ENCODE measurements around the gene GLI3.

The GLI3 gene

GRCh38 chr7:42021631-42022030 is 215.4 kb downstream of the GLI3 start:
- no peaks in the 10 kb centered on the region for H3K36me3 ChIP-seq (ENCODE audit: control insufficient read depth in 2 of 2, insufficient read depth in 2 of 2, low read length in 2 of 2)
- H3K4me3 ChIP-seq (ENCODE audit: low read length in 2 of 2) = no peak overlapping the region
- H3K4me1 ChIP-seq (ENCODE audit: control insufficient read depth in 2 of 2, insufficient read depth in 2 of 2, low read length in 2 of 2) = no peaks in the 10 kb centered on the region
- no peaks in the 10 kb centered on the region for H3K9me3 ChIP-seq (ENCODE audit: control insufficient read depth in 2 of 2, low read length in 2 of 2)
- no peak overlapping the region for H3K27ac ChIP-seq (ENCODE audit: low read depth in 2 of 2, low read length in 2 of 2)
- H3K9ac ChIP-seq (ENCODE audit: low read depth in 1 of 2, low read length in 2 of 2) = no peak overlapping the region
- H3K27me3 ChIP-seq (ENCODE audit: control insufficient read depth in 2 of 2, insufficient read depth in 2 of 2, low read length in 2 of 2) = no peaks in the 10 kb centered on the region

GRCh38 chr7:42020061-42020460 is 216.9 kb downstream of the GLI3 start:
- Histone ChIP-seq H3K27ac (ENCODE audit: low read depth in 2 of 2, low read length in 2 of 2) (no peak overlapping the region), H3K36me3 (ENCODE audit: control insufficient read depth in 2 of 2, insufficient read depth in 2 of 2, low read length in 2 of 2) (no peaks in the 10 kb centered on the region), H3K4me1 (ENCODE audit: control insufficient read depth in 2 of 2, insufficient read depth in 2 of 2, low read length in 2 of 2) (no peaks in the 10 kb centered on the region), H3K9me3 (ENCODE audit: control insufficient read depth in 2 of 2, low read length in 2 of 2) (no peaks in the 10 kb centered on the region), H3K4me3 (ENCODE audit: low read length in 2 of 2) (no peak overlapping the region), H3K27me3 (ENCODE audit: control insufficient read depth in 2 of 2, insufficient read depth in 2 of 2, low read length in 2 of 2) (no peaks in the 10 kb centered on the region), H3K9ac (ENCODE audit: low read depth in 1 of 2, low read length in 2 of 2) (no peak overlapping the region)

GRCh38 chr7:42017349-42017986 is 219.5 kb downstream of the GLI3 start:
- H3K4me3 ChIP-seq (ENCODE audit: low read length in 2 of 2) = no peak overlapping the region
- peaks cover 0 to 7% of the 10 kb centered on the region in 2 donors for H3K9me3 ChIP-seq (ENCODE audit: control insufficient read depth in 2 of 2, low read length in 2 of 2)
- no peaks in the 10 kb centered on the region for H3K4me1 ChIP-seq (ENCODE audit: control insufficient read depth in 2 of 2, insufficient read depth in 2 of 2, low read length in 2 of 2)
- no peaks in the 10 kb centered on the region for H3K27me3 ChIP-seq (ENCODE audit: control insufficient read depth in 2 of 2, insufficient read depth in 2 of 2, low read length in 2 of 2)
- no peak overlapping the region for H3K9ac ChIP-seq (ENCODE audit: low read depth in 1 of 2, low read length in 2 of 2)
- no peak overlapping the region for H3K27ac ChIP-seq (ENCODE audit: low read depth in 2 of 2, low read length in 2 of 2)
- H3K36me3 ChIP-seq (ENCODE audit: control insufficient read depth in 2 of 2, insufficient read depth in 2 of 2, low read length in 2 of 2) = no peaks in the 10 kb centered on the region

- H3K27ac ChIP-seq (ENCODE audit: low read depth in 2 of 2, low read length in 2 of 2) = no peak overlapping the region
- H3K4me3 ChIP-seq (ENCODE audit: low read length in 2 of 2) = no peak overlapping the region
- no peak overlapping the region for H3K9ac ChIP-seq (ENCODE audit: low read depth in 1 of 2, low read length in 2 of 2)
- no peaks in the 10 kb centered on the region for H3K27me3 ChIP-seq (ENCODE audit: control insufficient read depth in 2 of 2, insufficient read depth in 2 of 2, low read length in 2 of 2)
- H3K4me1 ChIP-seq (ENCODE audit: control insufficient read depth in 2 of 2, insufficient read depth in 2 of 2, low read length in 2 of 2) = no peaks in the 10 kb centered on the region
- no peaks in the 10 kb centered on the region for H3K36me3 ChIP-seq (ENCODE audit: control insufficient read depth in 2 of 2, insufficient read depth in 2 of 2, low read length in 2 of 2)
- H3K9me3 ChIP-seq (ENCODE audit: control insufficient read depth in 2 of 2, low read length in 2 of 2) = peaks cover 0 to 7% of the 10 kb centered on the region in 2 donors
Observed at GRCh38 chr7:42016517-42016916, 220.5 kb downstream of the GLI3 start.

GRCh38 chr7:42014625-42015618 is 222.1 kb downstream of the GLI3 start:
- Histone ChIP-seq H3K36me3 (ENCODE audit: control insufficient read depth in 2 of 2, insufficient read depth in 2 of 2, low read length in 2 of 2) (no peaks in the 10 kb centered on the region), H3K27ac (ENCODE audit: low read depth in 2 of 2, low read length in 2 of 2) (no peak overlapping the region), H3K27me3 (ENCODE audit: control insufficient read depth in 2 of 2, insufficient read depth in 2 of 2, low read length in 2 of 2) (no peaks in the 10 kb centered on the region), H3K4me3 (ENCODE audit: low read length in 2 of 2) (no peak overlapping the region), H3K9me3 (ENCODE audit: control insufficient read depth in 2 of 2, low read length in 2 of 2) (peaks cover 0 to 7% of the 10 kb centered on the region in 2 donors), H3K9ac (ENCODE audit: low read depth in 1 of 2, low read length in 2 of 2) (no peak overlapping the region), H3K4me1 (ENCODE audit: control insufficient read depth in 2 of 2, insufficient read depth in 2 of 2, low read length in 2 of 2) (no peaks in the 10 kb centered on the region)

- peaks cover 0 to 7% of the 10 kb centered on the region in 2 donors for H3K9me3 ChIP-seq (ENCODE audit: control insufficient read depth in 2 of 2, low read length in 2 of 2)
- H3K4me1 ChIP-seq (ENCODE audit: control insufficient read depth in 2 of 2, insufficient read depth in 2 of 2, low read length in 2 of 2) = no peaks in the 10 kb centered on the region
- H3K9ac ChIP-seq (ENCODE audit: low read depth in 1 of 2, low read length in 2 of 2) = no peak overlapping the region
- no peak overlapping the region for H3K27ac ChIP-seq (ENCODE audit: low read depth in 2 of 2, low read length in 2 of 2)
- no peaks in the 10 kb centered on the region for H3K27me3 ChIP-seq (ENCODE audit: control insufficient read depth in 2 of 2, insufficient read depth in 2 of 2, low read length in 2 of 2)
- no peak overlapping the region for H3K4me3 ChIP-seq (ENCODE audit: low read length in 2 of 2)
- no peaks in the 10 kb centered on the region for H3K36me3 ChIP-seq (ENCODE audit: control insufficient read depth in 2 of 2, insufficient read depth in 2 of 2, low read length in 2 of 2)
Observed at GRCh38 chr7:42012786-42013360, 224.1 kb downstream of the GLI3 start.

GRCh38 chr7:42012313-42012712 is 224.7 kb downstream of the GLI3 start:
- H3K9me3 ChIP-seq (ENCODE audit: control insufficient read depth in 2 of 2, low read length in 2 of 2) = peaks cover 0 to 7% of the 10 kb centered on the region in 2 donors
- no peaks in the 10 kb centered on the region for H3K36me3 ChIP-seq (ENCODE audit: control insufficient read depth in 2 of 2, insufficient read depth in 2 of 2, low read length in 2 of 2)
- H3K27ac ChIP-seq (ENCODE audit: low read depth in 2 of 2, low read length in 2 of 2) = no peak overlapping the region
- H3K4me3 ChIP-seq (ENCODE audit: low read length in 2 of 2) = no peak overlapping the region
- H3K9ac ChIP-seq (ENCODE audit: low read depth in 1 of 2, low read length in 2 of 2) = no peak overlapping the region
- no peaks in the 10 kb centered on the region for H3K4me1 ChIP-seq (ENCODE audit: control insufficient read depth in 2 of 2, insufficient read depth in 2 of 2, low read length in 2 of 2)
- H3K27me3 ChIP-seq (ENCODE audit: control insufficient read depth in 2 of 2, insufficient read depth in 2 of 2, low read length in 2 of 2) = no peaks in the 10 kb centered on the region

- no peak overlapping the region for H3K27ac ChIP-seq (ENCODE audit: low read depth in 2 of 2, low read length in 2 of 2)
- no peak overlapping the region for H3K4me3 ChIP-seq (ENCODE audit: low read length in 2 of 2)
- no peaks in the 10 kb centered on the region for H3K4me1 ChIP-seq (ENCODE audit: control insufficient read depth in 2 of 2, insufficient read depth in 2 of 2, low read length in 2 of 2)
- no peaks in the 10 kb centered on the region for H3K27me3 ChIP-seq (ENCODE audit: control insufficient read depth in 2 of 2, insufficient read depth in 2 of 2, low read length in 2 of 2)
- peaks cover 0 to 7% of the 10 kb centered on the region in 2 donors for H3K9me3 ChIP-seq (ENCODE audit: control insufficient read depth in 2 of 2, low read length in 2 of 2)
- no peak overlapping the region for H3K9ac ChIP-seq (ENCODE audit: low read depth in 1 of 2, low read length in 2 of 2)
- H3K36me3 ChIP-seq (ENCODE audit: control insufficient read depth in 2 of 2, insufficient read depth in 2 of 2, low read length in 2 of 2) = no peaks in the 10 kb centered on the region
Observed at GRCh38 chr7:42011846-42012245, 225.2 kb downstream of the GLI3 start.

- Histone ChIP-seq H3K4me3 (ENCODE audit: low read length in 2 of 2) (no peak overlapping the region), H3K36me3 (ENCODE audit: control insufficient read depth in 2 of 2, insufficient read depth in 2 of 2, low read length in 2 of 2) (no peaks in the 10 kb centered on the region), H3K27me3 (ENCODE audit: control insufficient read depth in 2 of 2, insufficient read depth in 2 of 2, low read length in 2 of 2) (no peaks in the 10 kb centered on the region), H3K4me1 (ENCODE audit: control insufficient read depth in 2 of 2, insufficient read depth in 2 of 2, low read length in 2 of 2) (no peaks in the 10 kb centered on the region), H3K9ac (ENCODE audit: low read depth in 1 of 2, low read length in 2 of 2) (no peak overlapping the region), H3K9me3 (ENCODE audit: control insufficient read depth in 2 of 2, low read length in 2 of 2) (peaks cover 0 to 7% of the 10 kb centered on the region in 2 donors), H3K27ac (ENCODE audit: low read depth in 2 of 2, low read length in 2 of 2) (no peak overlapping the region)
Observed at GRCh38 chr7:42010751-42011150, 226.3 kb downstream of the GLI3 start.
